ENCODE measurements around the gene FAM83G. TPM values are rescaled to one million over a fixed set of nuclear protein-coding genes. Genes with fewer than 3 reads are reported as not detected.

Gene FAM83G
- total RNA-seq, 1 experiment from 2014 or later, result 31.4 TPM

DNA sequence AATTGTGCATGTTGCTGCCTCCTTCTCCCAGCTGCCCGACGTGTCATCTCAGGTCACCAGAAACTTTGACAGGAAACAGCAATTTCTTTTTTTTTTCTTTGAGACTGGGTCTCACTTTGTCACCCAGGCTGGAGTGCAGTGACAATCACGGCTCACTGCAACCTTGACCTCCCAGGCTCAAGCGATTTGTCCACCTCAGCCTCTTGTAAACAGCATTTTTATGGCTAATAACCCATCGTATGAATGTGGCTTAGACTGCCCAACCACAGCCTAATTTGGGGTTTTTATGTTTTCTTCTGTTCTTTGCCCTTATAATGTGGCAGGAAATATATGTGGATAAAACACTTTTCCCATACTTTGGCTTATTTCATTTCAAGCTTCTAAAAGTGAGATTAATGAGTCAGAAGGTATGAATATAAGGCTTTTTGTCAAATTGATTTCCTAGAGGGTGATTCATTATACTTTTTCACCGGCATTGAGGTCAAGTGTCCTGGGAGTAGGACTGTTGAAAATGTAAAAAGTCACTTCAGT, 83.6 kb downstream of the FAM83G start (continued):
- TF ChIP-seq, protein P1, sequence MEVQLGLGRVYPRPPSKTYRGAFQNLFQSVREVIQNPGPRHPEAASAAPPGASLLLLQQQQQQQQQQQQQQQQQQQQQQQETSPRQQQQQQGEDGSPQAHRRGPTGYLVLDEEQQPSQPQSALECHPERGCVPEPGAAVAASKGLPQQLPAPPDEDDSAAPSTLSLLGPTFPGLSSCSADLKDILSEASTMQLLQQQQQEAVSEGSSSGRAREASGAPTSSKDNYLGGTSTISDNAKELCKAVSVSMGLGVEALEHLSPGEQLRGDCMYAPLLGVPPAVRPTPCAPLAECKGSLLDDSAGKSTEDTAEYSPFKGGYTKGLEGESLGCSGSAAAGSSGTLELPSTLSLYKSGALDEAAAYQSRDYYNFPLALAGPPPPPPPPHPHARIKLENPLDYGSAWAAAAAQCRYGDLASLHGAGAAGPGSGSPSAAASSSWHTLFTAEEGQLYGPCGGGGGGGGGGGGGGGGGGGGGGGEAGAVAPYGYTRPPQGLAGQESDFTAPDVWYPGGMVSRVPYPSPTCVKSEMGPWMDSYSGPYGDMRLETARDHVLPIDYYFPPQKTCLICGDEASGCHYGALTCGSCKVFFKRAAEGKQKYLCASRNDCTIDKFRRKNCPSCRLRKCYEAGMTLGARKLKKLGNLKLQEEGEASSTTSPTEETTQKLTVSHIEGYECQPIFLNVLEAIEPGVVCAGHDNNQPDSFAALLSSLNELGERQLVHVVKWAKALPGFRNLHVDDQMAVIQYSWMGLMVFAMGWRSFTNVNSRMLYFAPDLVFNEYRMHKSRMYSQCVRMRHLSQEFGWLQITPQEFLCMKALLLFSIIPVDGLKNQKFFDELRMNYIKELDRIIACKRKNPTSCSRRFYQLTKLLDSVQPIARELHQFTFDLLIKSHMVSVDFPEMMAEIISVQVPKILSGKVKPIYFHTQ (CRISPR knock-in tag; IDR thresholded peaks at IDR 0.05), result no peak

DNA sequence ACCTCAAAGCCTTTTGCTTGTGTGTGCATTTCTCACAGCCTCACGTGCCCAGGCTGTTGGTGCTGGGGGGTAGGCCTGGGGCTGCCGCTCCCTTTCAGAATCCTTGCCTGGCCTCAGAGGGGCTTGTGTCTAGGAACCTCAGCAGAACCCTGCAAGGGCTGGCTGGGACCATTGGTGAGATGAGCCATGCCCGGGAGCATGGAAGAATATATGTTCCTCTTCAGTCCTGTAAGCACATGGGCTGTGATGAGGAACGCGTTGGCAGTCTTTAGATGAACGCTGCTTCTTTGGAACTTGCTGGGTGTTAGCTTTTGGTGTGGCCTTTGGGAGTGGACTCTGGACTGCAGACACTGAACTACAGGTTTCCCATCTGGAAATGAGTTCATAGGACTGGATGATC, 84.6 kb downstream of the FAM83G start:
- no peak overlapping the region for H3K4me3 Mint-ChIP-seq
- POLR2A ChIA-PET, result no interaction called here
- TF ChIP-seq TEAD4 (CRISPR knock-in tag; IDR thresholded peaks at IDR 0.05) (no peak), ZNF138 (CRISPR knock-in tag; conservative IDR thresholded peaks at IDR 0.05) (no peak), NFATC4 (CRISPR knock-in tag; IDR thresholded peaks at IDR 0.05) (no peak), TCF7 (CRISPR knock-in tag; IDR thresholded peaks at IDR 0.05; ENCODE audit: low read depth) (no peak), OVOL2 (CRISPR knock-in tag; IDR thresholded peaks at IDR 0.05; ENCODE audit: borderline replicate concordance) (no peak), RORB (CRISPR knock-in tag; IDR thresholded peaks at IDR 0.05) (no peak), NR1H2 (CRISPR knock-in tag; IDR thresholded peaks at IDR 0.05) (no peak), FOXJ3 (CRISPR knock-in tag; IDR thresholded peaks at IDR 0.05; ENCODE audit: borderline replicate concordance) (no peak), SOX15 (CRISPR knock-in tag; IDR thresholded peaks at IDR 0.05) (no peak), GRHL2 (CRISPR knock-in tag; IDR thresholded peaks at IDR 0.05; ENCODE audit: insufficient replicate concordance, severe bottlenecking) (no peak), JUN (CRISPR knock-in tag; IDR thresholded peaks at IDR 0.05) (no peak), IRF2 (CRISPR knock-in tag; IDR thresholded peaks at IDR 0.05; ENCODE audit: borderline replicate concordance, low read depth) (no peak), TEAD1 (CRISPR knock-in tag; IDR thresholded peaks at IDR 0.05) (no peak)
- TF ChIP-seq, protein P2, sequence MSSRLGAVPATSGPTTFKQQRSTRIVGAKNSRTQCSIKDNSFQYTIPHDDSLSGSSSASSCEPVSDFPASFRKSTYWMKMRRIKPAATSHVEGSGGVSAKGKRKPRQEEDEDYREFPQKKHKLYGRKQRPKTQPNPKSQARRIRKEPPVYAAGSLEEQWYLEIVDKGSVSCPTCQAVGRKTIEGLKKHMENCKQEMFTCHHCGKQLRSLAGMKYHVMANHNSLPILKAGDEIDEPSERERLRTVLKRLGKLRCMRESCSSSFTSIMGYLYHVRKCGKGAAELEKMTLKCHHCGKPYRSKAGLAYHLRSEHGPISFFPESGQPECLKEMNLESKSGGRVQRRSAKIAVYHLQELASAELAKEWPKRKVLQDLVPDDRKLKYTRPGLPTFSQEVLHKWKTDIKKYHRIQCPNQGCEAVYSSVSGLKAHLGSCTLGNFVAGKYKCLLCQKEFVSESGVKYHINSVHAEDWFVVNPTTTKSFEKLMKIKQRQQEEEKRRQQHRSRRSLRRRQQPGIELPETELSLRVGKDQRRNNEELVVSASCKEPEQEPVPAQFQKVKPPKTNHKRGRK (CRISPR knock-in tag; IDR thresholded peaks at IDR 0.05; ENCODE audit: borderline replicate concordance), result no peak
- TF ChIP-seq, protein P3, sequence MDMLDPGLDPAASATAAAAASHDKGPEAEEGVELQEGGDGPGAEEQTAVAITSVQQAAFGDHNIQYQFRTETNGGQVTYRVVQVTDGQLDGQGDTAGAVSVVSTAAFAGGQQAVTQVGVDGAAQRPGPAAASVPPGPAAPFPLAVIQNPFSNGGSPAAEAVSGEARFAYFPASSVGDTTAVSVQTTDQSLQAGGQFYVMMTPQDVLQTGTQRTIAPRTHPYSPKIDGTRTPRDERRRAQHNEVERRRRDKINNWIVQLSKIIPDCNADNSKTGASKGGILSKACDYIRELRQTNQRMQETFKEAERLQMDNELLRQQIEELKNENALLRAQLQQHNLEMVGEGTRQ (CRISPR knock-in tag; IDR thresholded peaks at IDR 0.05), result no peak
- TF ChIP-seq, protein P4, sequence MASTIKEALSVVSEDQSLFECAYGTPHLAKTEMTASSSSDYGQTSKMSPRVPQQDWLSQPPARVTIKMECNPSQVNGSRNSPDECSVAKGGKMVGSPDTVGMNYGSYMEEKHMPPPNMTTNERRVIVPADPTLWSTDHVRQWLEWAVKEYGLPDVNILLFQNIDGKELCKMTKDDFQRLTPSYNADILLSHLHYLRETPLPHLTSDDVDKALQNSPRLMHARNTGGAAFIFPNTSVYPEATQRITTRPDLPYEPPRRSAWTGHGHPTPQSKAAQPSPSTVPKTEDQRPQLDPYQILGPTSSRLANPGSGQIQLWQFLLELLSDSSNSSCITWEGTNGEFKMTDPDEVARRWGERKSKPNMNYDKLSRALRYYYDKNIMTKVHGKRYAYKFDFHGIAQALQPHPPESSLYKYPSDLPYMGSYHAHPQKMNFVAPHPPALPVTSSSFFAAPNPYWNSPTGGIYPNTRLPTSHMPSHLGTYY (CRISPR knock-in tag; IDR thresholded peaks at IDR 0.05), result no peak
- TF ChIP-seq, protein P1 (CRISPR knock-in tag; IDR thresholded peaks at IDR 0.05), result no peak
- peaks cover 4% of the 10 kb centered on the region for H3K4me1 Mint-ChIP-seq
- peaks cover 42% of the 10 kb centered on the region for H3K36me3 Mint-ChIP-seq
- CTCF ChIA-PET, result no interaction called here
- no peak for DNase-seq (ENCODE audit: low spot score)
- H3K27me3 Mint-ChIP-seq (ENCODE audit: low read depth), result no peaks in the 10 kb centered on the region
- ATAC-seq, result no peak
- 0 out of 2 replicates have a peak overlapping the region, but pooled peaks have one; percentile 22 for H3K27ac Mint-ChIP-seq
- no peaks in the 10 kb centered on the region for H3K9me3 Mint-ChIP-seq

Other genes with a start within 250 kb of the FAM83G start
- gene TVP23B, start 223.6 kb downstream of the FAM83G start, total RNA-seq (2021), result 21.3 to 25.1 TPM (median 21.7 TPM) in 3 replicates
- 47.0 to 51.4 TPM (median 50.9 TPM) in 3 replicates for gene PRPSAP2, start 146.6 kb downstream of the FAM83G start, total RNA-seq (2021)
- 0.09 TPM in 1 of 3 replicates, not detected in the others for gene SLC5A10, start 52.6 kb downstream of the FAM83G start, total RNA-seq (2021)
- 0.50 to 0.59 TPM (median 0.55 TPM) in 3 replicates for gene GRAP, start 42.2 kb upstream of the FAM83G start, total RNA-seq (2021)
- gene GRAPL, start 122.8 kb upstream of the FAM83G start, total RNA-seq (2021), result 0.50 to 0.60 TPM (median 0.55 TPM) in 3 replicates
- 48.8 to 62.7 TPM (median 62.3 TPM) in 3 replicates for gene EPN2, start 232.6 kb upstream of the FAM83G start, total RNA-seq (2021)